ENCODE results near the gene CACNA1C.

The CACNA1C gene

GRCh38 chr12:2498964-2499500 lies 446.2 kb downstream of the CACNA1C start:
- peak; percentile 63 for DNase-seq

- no peak for DNase-seq
Measured at GRCh38 chr12:2501464-2502191, 448.8 kb downstream of the CACNA1C start.

- DNase-seq, result no peak
Measured at GRCh38 chr12:2503036-2503435, 450.2 kb downstream of the CACNA1C start.

GRCh38 chr12:2503762-2504161 lies 451.0 kb downstream of the CACNA1C start:
- DNase-seq, result no peak

GRCh38 chr12:2504577-2504976 lies 451.8 kb downstream of the CACNA1C start:
- DNase-seq, result no peak

GRCh38 chr12:2507814-2508213 lies 455.0 kb downstream of the CACNA1C start:
- no peak for DNase-seq

GRCh38 chr12:2509137-2509536 lies 456.4 kb downstream of the CACNA1C start:
- no peak for DNase-seq

GRCh38 chr12:2510045-2510444 lies 457.3 kb downstream of the CACNA1C start:
- no peak for DNase-seq

- DNase-seq, result no peak
Measured at GRCh38 chr12:2513141-2514037, 460.6 kb downstream of the CACNA1C start.

- no peak for DNase-seq
Measured at GRCh38 chr12:2514038-2514340, 461.2 kb downstream of the CACNA1C start.

GRCh38 chr12:2520722-2521246 lies 468.0 kb downstream of the CACNA1C start:
- no peak for DNase-seq

- DNase-seq, result no peak
Measured at GRCh38 chr12:2523317-2523716, 470.5 kb downstream of the CACNA1C start.

GRCh38 chr12:2523844-2524243 lies 471.1 kb downstream of the CACNA1C start:
- no peak for DNase-seq

- no peak for DNase-seq
Measured at GRCh38 chr12:2526371-2526770, 473.6 kb downstream of the CACNA1C start.

GRCh38 chr12:2528001-2528400 lies 475.2 kb downstream of the CACNA1C start:
- no peak for DNase-seq

- no peak for DNase-seq
Measured at GRCh38 chr12:2529807-2530206, 477.0 kb downstream of the CACNA1C start.

GRCh38 chr12:2531371-2531770 lies 478.6 kb downstream of the CACNA1C start:
- no peak for DNase-seq

- no peak for DNase-seq
Measured at GRCh38 chr12:2533036-2533435, 480.2 kb downstream of the CACNA1C start.

- no peak for DNase-seq
Measured at GRCh38 chr12:2535583-2536204, 482.9 kb downstream of the CACNA1C start.

- DNase-seq, result no peak
Measured at GRCh38 chr12:2536724-2537123, 483.9 kb downstream of the CACNA1C start.

GRCh38 chr12:2537868-2538541 lies 485.2 kb downstream of the CACNA1C start:
- no peak for DNase-seq

GRCh38 chr12:2539938-2540337 lies 487.2 kb downstream of the CACNA1C start:
- no peak for DNase-seq

GRCh38 chr12:2540535-2540941 lies 487.8 kb downstream of the CACNA1C start:
- no peak for DNase-seq
